AG09319 (cell line): ENCODE results near the gene MLYCD.
A peak's percentile ranks its signal among the peaks of the same experiment; 100 is the strongest.

Experiments used
- DNase-seq: peaks from one replicate; pipeline ENCODE4 v3.0.0-alpha.2; 2010; ENCODE audit warnings: low read depth; ENCODE audit errors: extremely low read depth
- TF ChIP-seq, protein P1 (sequence below): IDR thresholded peaks from 2 replicates; pipeline ENCODE4 v1.5.1; 2011; ENCODE audit warnings: low read depth, mild to moderate bottlenecking, inconsistent platforms, low read length, moderate library complexity

MLYCD gene

DNA sequence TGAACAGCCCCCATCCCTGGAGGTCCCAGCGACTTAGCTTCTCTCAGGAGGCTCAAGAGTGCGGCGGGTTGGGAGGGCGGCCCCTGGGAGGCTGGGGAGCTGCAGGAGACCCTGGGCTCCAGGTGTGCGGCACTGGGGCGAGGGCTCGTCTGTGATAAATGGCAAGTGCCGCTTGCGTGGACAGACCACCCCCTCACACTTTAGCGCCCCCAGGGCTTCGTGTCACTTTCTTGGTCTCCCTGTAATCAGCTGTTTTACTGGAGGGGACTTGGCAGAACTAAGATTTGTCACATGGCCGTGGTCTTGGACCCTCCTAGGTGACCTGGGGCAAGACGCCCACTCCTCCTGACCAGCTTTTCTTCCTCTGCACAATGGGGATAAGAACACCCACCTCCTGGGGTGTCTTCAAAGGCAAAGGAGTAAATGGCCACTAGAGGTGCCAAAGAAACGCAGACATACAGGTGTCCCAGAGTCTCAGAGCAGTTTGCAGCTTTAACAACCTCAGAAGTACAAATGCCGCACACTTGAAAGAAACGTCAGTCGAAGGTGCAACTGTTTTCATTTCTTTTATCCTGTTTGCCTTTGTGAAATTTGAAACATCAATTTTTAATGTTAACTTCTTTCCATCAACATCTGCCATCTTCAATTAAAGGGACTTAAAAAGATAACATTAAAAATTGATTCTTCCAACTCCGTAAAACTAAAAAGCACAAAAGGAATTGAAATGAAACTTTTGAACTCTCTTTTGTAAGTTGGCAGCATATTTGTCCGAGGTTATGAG, 55.1 kb downstream of the MLYCD start:
- TF ChIP-seq, protein P1, sequence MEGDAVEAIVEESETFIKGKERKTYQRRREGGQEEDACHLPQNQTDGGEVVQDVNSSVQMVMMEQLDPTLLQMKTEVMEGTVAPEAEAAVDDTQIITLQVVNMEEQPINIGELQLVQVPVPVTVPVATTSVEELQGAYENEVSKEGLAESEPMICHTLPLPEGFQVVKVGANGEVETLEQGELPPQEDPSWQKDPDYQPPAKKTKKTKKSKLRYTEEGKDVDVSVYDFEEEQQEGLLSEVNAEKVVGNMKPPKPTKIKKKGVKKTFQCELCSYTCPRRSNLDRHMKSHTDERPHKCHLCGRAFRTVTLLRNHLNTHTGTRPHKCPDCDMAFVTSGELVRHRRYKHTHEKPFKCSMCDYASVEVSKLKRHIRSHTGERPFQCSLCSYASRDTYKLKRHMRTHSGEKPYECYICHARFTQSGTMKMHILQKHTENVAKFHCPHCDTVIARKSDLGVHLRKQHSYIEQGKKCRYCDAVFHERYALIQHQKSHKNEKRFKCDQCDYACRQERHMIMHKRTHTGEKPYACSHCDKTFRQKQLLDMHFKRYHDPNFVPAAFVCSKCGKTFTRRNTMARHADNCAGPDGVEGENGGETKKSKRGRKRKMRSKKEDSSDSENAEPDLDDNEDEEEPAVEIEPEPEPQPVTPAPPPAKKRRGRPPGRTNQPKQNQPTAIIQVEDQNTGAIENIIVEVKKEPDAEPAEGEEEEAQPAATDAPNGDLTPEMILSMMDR = peak; percentile 42

DNA sequence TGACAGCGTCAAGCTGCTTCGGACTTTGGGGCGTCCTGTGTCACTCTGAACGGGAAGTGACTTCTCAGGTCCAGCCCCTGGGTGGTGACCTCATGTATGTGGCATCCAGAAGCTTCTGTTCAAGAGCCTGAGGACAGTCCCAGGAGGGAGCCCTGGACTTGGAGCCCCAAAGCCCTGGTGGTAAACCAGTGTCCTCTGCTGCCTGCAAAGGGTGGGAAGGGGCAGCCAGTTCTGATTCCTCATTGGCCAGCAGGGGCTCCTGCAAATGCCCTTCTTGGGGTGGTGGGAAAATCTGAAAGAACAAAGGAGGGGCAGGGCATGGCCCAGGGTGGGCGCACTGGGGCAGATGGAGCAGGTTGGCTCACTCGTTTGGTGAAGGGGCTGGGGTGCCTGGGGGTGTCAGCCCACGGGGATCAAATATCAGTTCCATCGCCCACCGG, 55.7 kb downstream of the MLYCD start:
- no peak for DNase-seq
- TF ChIP-seq, protein P1 = no peak

More for the DNA sequence above, 55.1 kb downstream of the MLYCD start:
- no peak for DNase-seq

- DNase-seq = no peak
- TF ChIP-seq, protein P1 = no peak
Observed at GRCh38 chr16:83955218-83956130, 56.6 kb downstream of the MLYCD start.

DNA sequence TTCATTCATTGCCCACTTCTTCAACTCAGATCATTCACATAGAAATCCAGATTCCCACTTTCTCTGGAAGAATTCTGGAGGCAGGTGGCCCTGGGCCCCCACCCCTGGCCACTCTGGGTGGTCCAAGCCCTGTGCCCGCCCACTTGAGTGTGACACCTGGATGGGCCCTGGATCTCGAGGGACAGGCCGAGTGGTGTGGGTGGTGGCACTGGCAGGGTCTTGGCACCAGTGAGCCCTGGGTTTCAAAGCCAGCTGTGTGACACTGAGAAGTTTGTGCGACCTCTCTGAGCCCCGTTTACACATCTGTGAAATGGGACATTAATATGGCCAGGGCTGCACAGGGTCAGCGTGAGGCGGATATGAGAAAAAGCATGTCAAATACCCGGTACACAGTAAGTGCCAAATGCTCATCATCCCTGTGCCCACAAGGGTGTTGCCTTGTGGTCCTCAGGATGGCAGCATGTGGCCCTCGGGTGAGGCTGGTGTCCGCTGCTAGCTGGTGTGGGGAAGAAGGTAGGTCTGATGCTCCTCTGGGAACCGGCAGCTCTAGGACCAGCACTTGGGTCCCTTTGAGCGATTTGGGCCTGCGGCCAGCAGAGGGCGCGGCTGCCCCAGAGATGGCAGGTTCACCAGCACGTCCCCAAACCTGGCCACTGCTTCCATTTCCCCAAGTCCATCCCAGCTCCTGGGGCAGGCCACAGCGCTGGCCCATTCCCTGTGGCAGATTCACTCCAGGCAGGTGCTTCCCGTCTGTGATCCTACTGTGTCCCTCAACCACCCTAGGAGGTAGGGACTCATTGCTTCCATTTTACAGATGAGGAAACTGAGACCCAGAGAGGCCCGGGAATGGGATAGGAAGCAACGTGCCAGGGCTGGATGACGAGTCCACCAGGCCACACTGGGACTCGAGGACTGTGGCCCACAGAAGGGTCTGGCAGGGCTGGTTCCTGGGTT, 57.7 kb downstream of the MLYCD start:
- DNase-seq = peak; percentile 44
- TF ChIP-seq, protein P1 = peak; percentile 83

- no peak for DNase-seq
Observed at GRCh38 chr16:83957296-83957855, 58.5 kb downstream of the MLYCD start.

More at GRCh38 chr16:83957296-83957855, 58.5 kb downstream of the MLYCD start:
- TF ChIP-seq, protein P1 = no peak
